Naive B cell (primary cell): ENCODE data around the gene SH3RF1. TPM values are rescaled to one million over a fixed set of nuclear protein-coding genes. Genes with fewer than 3 reads are reported as not detected.

Experiments used
- ATAC-seq, 2 donors: fragments of 150-1000 bp; cut with Tn5 transposase; 2 replicates each; pipeline ENCODE4 v1.10.0; 2021; ENCODE audit warnings: low read depth in 2 of 2, mild to moderate bottlenecking in 2 of 2, moderate library complexity in 2 of 2
- DNase-seq: peaks from one replicate; pipeline ENCODE4 v3.0.0; 2022
- H3K27ac Mint-ChIP-seq, 6 donors: one replicate each; pipeline ENCODE4 v1.8.0; 2020 to 2022; ENCODE audit warnings: mild to moderate bottlenecking in 6 of 6, mixed read lengths in 6 of 6, moderate library complexity in 5 of 6, inconsistent platforms in 2 of 6
- H3K27me3 Mint-ChIP-seq, 3 donors: one replicate each; pipeline ENCODE4 v1.8.0; 2021 to 2022; ENCODE audit warnings: mixed read lengths in 3 of 3, mild to moderate bottlenecking in 1 of 3
- H3K36me3 Mint-ChIP-seq, 2 donors: one replicate each; pipeline ENCODE4 v1.8.0; 2020 to 2022; ENCODE audit warnings: mixed read lengths in 2 of 2, inconsistent platforms in 1 of 2, mild to moderate bottlenecking in 1 of 2
- H3K4me1 Mint-ChIP-seq, 3 donors: one replicate each; pipeline ENCODE4 v1.8.0; 2020 to 2022; ENCODE audit warnings: mixed read lengths in 3 of 3, inconsistent platforms in 1 of 3, mild to moderate bottlenecking in 1 of 3, moderate library complexity in 1 of 3
- H3K4me3 Mint-ChIP-seq, 8 donors: one replicate each; pipeline ENCODE4 v1.8.0; 2020 to 2022; ENCODE audit warnings: mild to moderate bottlenecking in 8 of 8, mixed read lengths in 8 of 8, moderate library complexity in 8 of 8, inconsistent platforms in 2 of 8
- H3K9me3 Mint-ChIP-seq, 7 donors: one replicate each; pipeline ENCODE4 v1.8.0; 2020 to 2022; ENCODE audit warnings: mixed read lengths in 7 of 7, mild to moderate bottlenecking in 5 of 7, inconsistent platforms in 2 of 7, moderate library complexity in 1 of 7
- polyA plus RNA-seq, 6 donors: library from polyadenylated mRNA; unstranded; fragments of 300-500 nt; fragmentation: Illumina TruSeq; gene quantifications; one replicate each; pipeline ENCODE4 v1.2.3, GENCODE V29; 2021; ENCODE audit warnings: low read depth in 6 of 6

SH3RF1 gene
- polyA plus RNA-seq, 6 donors from 2014 or later, result 0.57 to 1.7 (median 1.1) TPM; not detected in 1

- H3K4me3 Mint-ChIP-seq, result no peak overlapping the region
- no peaks in the 10 kb centered on the region for H3K9me3 Mint-ChIP-seq
- H3K36me3 Mint-ChIP-seq, result peaks cover 0 to 8% of the 10 kb centered on the region in 2 donors
- DNase-seq (no peak), ATAC-seq (no peak)
- no peaks in the 10 kb centered on the region for H3K27me3 Mint-ChIP-seq
- no peaks in the 10 kb centered on the region for H3K4me1 Mint-ChIP-seq
- H3K27ac Mint-ChIP-seq, result no peak overlapping the region
Measured at GRCh38 chr4:169109035-169109675, 161.6 kb downstream of the SH3RF1 start.

GRCh38 chr4:169108303-169108702 lies 162.5 kb downstream of the SH3RF1 start:
- H3K27me3 Mint-ChIP-seq, result no peaks in the 10 kb centered on the region
- no peaks in the 10 kb centered on the region for H3K9me3 Mint-ChIP-seq
- no peak for DNase-seq
- H3K36me3 Mint-ChIP-seq, result peaks cover 0 to 8% of the 10 kb centered on the region in 2 donors
- no peak overlapping the region for H3K4me3 Mint-ChIP-seq
- ATAC-seq, result no peak
- no peaks in the 10 kb centered on the region for H3K4me1 Mint-ChIP-seq
- H3K27ac Mint-ChIP-seq, result peak overlapping the region in 1 of 6 donors; percentile 47

- Mint-ChIP-seq H3K9me3 (no peaks in the 10 kb centered on the region), H3K27ac (peak overlapping the region in 1 of 6 donors; percentile 36), H3K27me3 (no peaks in the 10 kb centered on the region)
Measured at GRCh38 chr4:169107528-169107927, 163.2 kb downstream of the SH3RF1 start.

DNA sequence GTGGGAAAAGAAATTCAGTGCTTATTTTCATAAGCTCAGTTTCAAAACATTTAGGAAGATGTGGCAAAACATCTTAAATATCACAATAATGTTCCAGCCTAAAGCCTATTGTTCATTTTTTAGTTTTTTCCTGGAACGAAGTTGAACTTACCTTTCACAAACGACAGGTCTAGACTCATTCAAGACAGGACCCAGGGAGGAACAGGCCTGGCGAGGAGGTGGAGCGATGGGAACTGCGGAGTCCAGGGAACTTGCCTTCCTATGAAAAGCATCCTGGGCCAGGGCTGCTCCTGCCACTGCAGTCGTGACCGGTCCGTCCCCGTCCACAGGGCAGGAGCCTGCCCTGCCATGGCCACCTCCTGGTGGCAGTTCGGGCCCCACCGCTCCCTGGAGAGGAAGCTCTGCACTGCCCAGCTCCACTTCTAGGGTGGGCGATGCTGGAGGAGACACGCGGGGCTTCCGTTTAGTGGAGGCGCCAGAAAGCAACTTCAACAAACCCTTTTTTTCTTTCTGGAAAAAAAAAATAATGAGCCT lies 164.0 kb downstream of the SH3RF1 start:
- no peak for ATAC-seq
- no peak overlapping the region for H3K4me3 Mint-ChIP-seq
- no peaks in the 10 kb centered on the region for H3K27me3 Mint-ChIP-seq
- peak overlapping the region in 1 of 6 donors; percentile 58 for H3K27ac Mint-ChIP-seq
- H3K36me3 Mint-ChIP-seq, result peaks cover 0 to 3% of the 10 kb centered on the region in 2 donors
- H3K9me3 Mint-ChIP-seq, result no peaks in the 10 kb centered on the region
- no peaks in the 10 kb centered on the region for H3K4me1 Mint-ChIP-seq
- no peak for DNase-seq

More at GRCh38 chr4:169107528-169107927, 163.2 kb downstream of the SH3RF1 start:
- Mint-ChIP-seq H3K4me3 (no peak overlapping the region), H3K4me1 (no peaks in the 10 kb centered on the region), H3K36me3 (peaks cover 0 to 8% of the 10 kb centered on the region in 2 donors)
- DNase-seq (no peak), ATAC-seq (no peak)

GRCh38 chr4:169105620-169106019 lies 165.1 kb downstream of the SH3RF1 start:
- Mint-ChIP-seq H3K36me3 (no peaks in the 10 kb centered on the region), H3K27me3 (no peaks in the 10 kb centered on the region), H3K4me1 (no peaks in the 10 kb centered on the region), H3K9me3 (no peaks in the 10 kb centered on the region), H3K27ac (no peak overlapping the region), H3K4me3 (no peak overlapping the region)
- ATAC-seq, result no peak
- DNase-seq, result no peak

DNA sequence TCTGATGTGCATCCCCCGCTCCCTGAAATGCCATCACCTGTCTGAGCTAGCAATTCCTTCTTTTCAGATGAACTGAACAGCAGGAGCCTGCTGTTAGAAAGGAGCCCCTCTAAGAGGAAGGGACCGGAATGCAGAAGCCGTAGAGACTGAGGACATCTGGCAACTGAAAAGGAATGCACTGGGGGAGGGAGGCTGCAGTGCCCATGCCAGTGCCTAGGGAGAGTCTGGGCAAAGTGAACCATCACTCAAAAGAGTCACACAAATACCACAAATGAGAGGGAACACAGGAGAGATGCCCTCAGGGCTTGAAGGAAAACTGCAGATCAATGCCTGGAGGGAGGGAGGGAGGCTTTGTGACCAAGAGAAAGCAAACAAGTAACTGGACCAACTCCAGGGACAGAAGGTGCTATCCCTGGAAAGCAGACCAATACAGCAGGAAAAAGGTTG lies 166.8 kb downstream of the SH3RF1 start:
- Mint-ChIP-seq H3K36me3 (no peaks in the 10 kb centered on the region), H3K27ac (peak overlapping the region in 1 of 6 donors; percentile 60)
- no peak for ATAC-seq

GRCh38 chr4:169102026-169102425 lies 168.7 kb downstream of the SH3RF1 start:
- peak overlapping the region in 1 of 6 donors; percentile 33 for H3K27ac Mint-ChIP-seq
- no peak overlapping the region for H3K4me3 Mint-ChIP-seq
- no peaks in the 10 kb centered on the region for H3K36me3 Mint-ChIP-seq
- peaks cover 10 to 24% (median 14%) of the 10 kb centered on the region in 3 donors for H3K4me1 Mint-ChIP-seq
- no peak for DNase-seq
- no peak for ATAC-seq
- H3K9me3 Mint-ChIP-seq, result peaks cover 0 to 2% (median 0%) of the 10 kb centered on the region in 7 donors
- no peaks in the 10 kb centered on the region for H3K27me3 Mint-ChIP-seq

More for the DNA sequence above, 166.8 kb downstream of the SH3RF1 start:
- Mint-ChIP-seq H3K4me3 (no peak overlapping the region), H3K9me3 (no peaks in the 10 kb centered on the region), H3K4me1 (peaks cover 2 to 10% (median 4%) of the 10 kb centered on the region in 3 donors), H3K27me3 (no peaks in the 10 kb centered on the region)
- no peak for DNase-seq

DNA sequence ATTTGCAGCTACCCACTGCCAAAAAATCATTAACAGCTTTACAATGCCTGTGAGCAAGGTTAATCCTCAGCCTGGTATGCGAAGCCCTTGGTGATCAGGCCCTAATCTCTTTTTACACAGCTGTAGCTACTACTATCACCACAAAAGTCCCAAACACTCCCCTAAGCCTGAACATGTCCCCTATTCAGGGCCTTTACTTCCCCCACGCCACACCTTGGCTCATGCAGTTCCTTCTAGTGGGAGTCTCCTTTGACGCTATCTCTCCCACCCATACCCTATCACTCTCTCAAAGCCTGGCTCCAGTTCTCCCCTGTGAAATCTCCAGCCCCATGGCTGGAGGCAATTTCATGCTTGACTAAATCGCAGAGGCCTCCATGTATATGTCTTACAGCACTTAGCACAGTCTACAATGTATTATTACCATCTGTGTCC lies 170.1 kb downstream of the SH3RF1 start:
- peak overlapping the region in 1 of 6 donors; percentile 86 for H3K27ac Mint-ChIP-seq
- ATAC-seq, result no peak
- no peak overlapping the region for H3K4me3 Mint-ChIP-seq

GRCh38 chr4:169099771-169100180 lies 171.0 kb downstream of the SH3RF1 start:
- H3K9me3 Mint-ChIP-seq, result peaks cover 0 to 2% (median 0%) of the 10 kb centered on the region in 7 donors
- peaks cover 10 to 24% (median 14%) of the 10 kb centered on the region in 3 donors for H3K4me1 Mint-ChIP-seq
- DNase-seq (no peak), ATAC-seq (no peak)
- H3K4me3 Mint-ChIP-seq, result no peak overlapping the region
- H3K36me3 Mint-ChIP-seq, result peaks cover 0 to 4% of the 10 kb centered on the region in 2 donors
- no peaks in the 10 kb centered on the region for H3K27me3 Mint-ChIP-seq
- no peak overlapping the region for H3K27ac Mint-ChIP-seq

More for the DNA sequence above, 170.1 kb downstream of the SH3RF1 start:
- H3K4me1 Mint-ChIP-seq, result peaks cover 10 to 24% (median 14%) of the 10 kb centered on the region in 3 donors
- H3K36me3 Mint-ChIP-seq, result no peaks in the 10 kb centered on the region
- H3K27me3 Mint-ChIP-seq, result no peaks in the 10 kb centered on the region
- peaks cover 0 to 2% (median 0%) of the 10 kb centered on the region in 7 donors for H3K9me3 Mint-ChIP-seq
- no peak for DNase-seq

- peaks cover 0 to 2% (median 0%) of the 10 kb centered on the region in 7 donors for H3K9me3 Mint-ChIP-seq
- H3K4me1 Mint-ChIP-seq, result peaks cover 10 to 24% (median 14%) of the 10 kb centered on the region in 3 donors
- H3K36me3 Mint-ChIP-seq, result peaks cover 0 to 4% of the 10 kb centered on the region in 2 donors
- peak overlapping the region in 1 of 6 donors; percentile 68 for H3K27ac Mint-ChIP-seq
- H3K27me3 Mint-ChIP-seq, result no peaks in the 10 kb centered on the region
- peak overlapping the region in 1 of 8 donors; percentile 40 for H3K4me3 Mint-ChIP-seq
- DNase-seq, result no peak
- no peak for ATAC-seq
Measured at GRCh38 chr4:169098969-169099690, 171.6 kb downstream of the SH3RF1 start.

- Mint-ChIP-seq H3K27me3 (no peaks in the 10 kb centered on the region), H3K4me3 (peak overlapping the region in 1 of 8 donors; percentile 6), H3K36me3 (peaks cover 0 to 4% of the 10 kb centered on the region in 2 donors), H3K9me3 (peaks cover 0 to 2% (median 0%) of the 10 kb centered on the region in 7 donors), H3K27ac (peak overlapping the region in 2 of 6 donors; percentile 22 to 68), H3K4me1 (peaks cover 10 to 24% (median 14%) of the 10 kb centered on the region in 3 donors)
- ATAC-seq (peak; percentile 52 to 60), DNase-seq (no peak)
Measured at GRCh38 chr4:169098532-169098931, 172.2 kb downstream of the SH3RF1 start.

GRCh38 chr4:169098054-169098497 lies 172.7 kb downstream of the SH3RF1 start:
- peaks cover 10 to 24% (median 14%) of the 10 kb centered on the region in 3 donors for H3K4me1 Mint-ChIP-seq
- H3K27ac Mint-ChIP-seq, result peak overlapping the region in 1 of 6 donors; percentile 22
- peaks cover 0 to 2% (median 0%) of the 10 kb centered on the region in 7 donors for H3K9me3 Mint-ChIP-seq
- no peak for ATAC-seq
- H3K4me3 Mint-ChIP-seq, result peak overlapping the region in 1 of 8 donors; percentile 6
- DNase-seq, result no peak
- H3K27me3 Mint-ChIP-seq, result no peaks in the 10 kb centered on the region
- H3K36me3 Mint-ChIP-seq, result peaks cover 0 to 4% of the 10 kb centered on the region in 2 donors

DNA sequence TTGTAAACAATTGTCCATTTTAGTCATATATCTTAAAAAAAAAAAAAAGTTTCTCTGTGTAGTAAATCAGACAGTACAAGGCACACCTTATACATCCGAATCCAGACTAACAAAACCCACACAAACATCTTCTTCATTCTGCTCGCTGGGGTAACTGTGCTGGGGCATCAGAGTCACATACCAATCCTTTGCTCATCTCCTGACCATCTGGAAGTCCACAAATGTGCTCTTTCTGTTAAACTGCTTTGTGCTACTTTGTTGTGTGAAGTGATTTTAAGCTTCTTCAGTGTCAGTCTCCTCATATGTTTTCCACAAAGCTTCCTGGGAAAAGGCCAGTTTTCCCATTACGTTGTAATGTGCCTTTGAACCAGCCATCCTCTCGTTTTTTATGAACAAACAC lies 174.5 kb downstream of the SH3RF1 start:
- ATAC-seq, result no peak
- no peak overlapping the region for H3K27ac Mint-ChIP-seq
- H3K27me3 Mint-ChIP-seq, result no peaks in the 10 kb centered on the region
- DNase-seq, result no peak
- peaks cover 0 to 5% (median 0%) of the 10 kb centered on the region in 7 donors for H3K9me3 Mint-ChIP-seq
- peaks cover 0 to 4% of the 10 kb centered on the region in 2 donors for H3K36me3 Mint-ChIP-seq
- peaks cover 10 to 24% (median 14%) of the 10 kb centered on the region in 3 donors for H3K4me1 Mint-ChIP-seq
- H3K4me3 Mint-ChIP-seq, result no peak overlapping the region
